ENCODE results near the gene PSMG2. TPM values are rescaled to one million over a fixed set of nuclear protein-coding genes. Genes with fewer than 3 reads are reported as not detected.

PSMG2 gene
- total RNA-seq, 1 experiment from 2014 or later = 63.1 TPM

DNA sequence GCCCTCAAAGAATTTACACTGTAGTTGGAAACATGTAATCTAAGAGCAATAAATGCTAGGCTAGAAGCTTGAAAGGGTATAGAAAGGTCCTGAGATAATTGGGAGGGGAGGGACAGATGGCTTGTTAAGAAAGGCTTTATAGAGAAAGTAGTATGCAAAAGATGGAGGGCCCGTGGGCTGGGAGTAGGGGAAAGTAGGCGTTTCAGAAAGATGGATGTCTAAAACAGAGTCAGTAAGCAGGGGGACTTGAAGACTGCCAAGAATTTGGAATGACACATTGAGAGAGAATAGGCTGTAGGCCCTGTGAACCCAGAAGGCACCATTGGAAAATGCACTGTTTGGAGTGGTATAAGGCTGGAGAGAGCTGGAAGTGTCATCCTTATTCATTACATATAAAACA, 822 bp downstream of the PSMG2 start:
- peaks cover 18% of the 10 kb centered on the region for H3K4me1 ChIP-seq (ENCODE audit: control insufficient read depth, insufficient read depth, low read length)
- H3K27ac ChIP-seq (ENCODE audit: low read length) = peak overlapping the region; percentile 99
- no peaks in the 10 kb centered on the region for H3K27me3 ChIP-seq (ENCODE audit: control insufficient read depth, insufficient read depth, low read length)
- POLR2A ChIA-PET = no interaction called here
- ATAC-seq (no peak), DNase-seq (ENCODE audit: low read depth, low spot score) (no peak)
- TSS peak; percentile 93 for BruUV-seq (replicated peaks)
- in situ Hi-C loops (cut with HindIII; ENCODE audit: low pct_unique_long_range_greater_than_20kb, low sequenced_read_pairs) = no loop called here
- no peaks in the 10 kb centered on the region for H3K9me3 ChIP-seq (ENCODE audit: control insufficient read depth, insufficient read depth, low read depth, low read length)
- intact Hi-C loops (cut with micrococcal nuclease; ENCODE audit: unreplicated experiment) = no loop called here
- H3K36me3 ChIP-seq (ENCODE audit: control insufficient read depth, insufficient read depth, low read length) = peaks cover 18% of the 10 kb centered on the region
- CTCF ChIA-PET = no interaction called here
- H3K4me3 ChIP-seq (ENCODE audit: low read depth in 2 of 2, low read length in 2 of 2) = peak overlapping the region; percentile 96 to 97
- TF ChIP-seq, protein P1, sequence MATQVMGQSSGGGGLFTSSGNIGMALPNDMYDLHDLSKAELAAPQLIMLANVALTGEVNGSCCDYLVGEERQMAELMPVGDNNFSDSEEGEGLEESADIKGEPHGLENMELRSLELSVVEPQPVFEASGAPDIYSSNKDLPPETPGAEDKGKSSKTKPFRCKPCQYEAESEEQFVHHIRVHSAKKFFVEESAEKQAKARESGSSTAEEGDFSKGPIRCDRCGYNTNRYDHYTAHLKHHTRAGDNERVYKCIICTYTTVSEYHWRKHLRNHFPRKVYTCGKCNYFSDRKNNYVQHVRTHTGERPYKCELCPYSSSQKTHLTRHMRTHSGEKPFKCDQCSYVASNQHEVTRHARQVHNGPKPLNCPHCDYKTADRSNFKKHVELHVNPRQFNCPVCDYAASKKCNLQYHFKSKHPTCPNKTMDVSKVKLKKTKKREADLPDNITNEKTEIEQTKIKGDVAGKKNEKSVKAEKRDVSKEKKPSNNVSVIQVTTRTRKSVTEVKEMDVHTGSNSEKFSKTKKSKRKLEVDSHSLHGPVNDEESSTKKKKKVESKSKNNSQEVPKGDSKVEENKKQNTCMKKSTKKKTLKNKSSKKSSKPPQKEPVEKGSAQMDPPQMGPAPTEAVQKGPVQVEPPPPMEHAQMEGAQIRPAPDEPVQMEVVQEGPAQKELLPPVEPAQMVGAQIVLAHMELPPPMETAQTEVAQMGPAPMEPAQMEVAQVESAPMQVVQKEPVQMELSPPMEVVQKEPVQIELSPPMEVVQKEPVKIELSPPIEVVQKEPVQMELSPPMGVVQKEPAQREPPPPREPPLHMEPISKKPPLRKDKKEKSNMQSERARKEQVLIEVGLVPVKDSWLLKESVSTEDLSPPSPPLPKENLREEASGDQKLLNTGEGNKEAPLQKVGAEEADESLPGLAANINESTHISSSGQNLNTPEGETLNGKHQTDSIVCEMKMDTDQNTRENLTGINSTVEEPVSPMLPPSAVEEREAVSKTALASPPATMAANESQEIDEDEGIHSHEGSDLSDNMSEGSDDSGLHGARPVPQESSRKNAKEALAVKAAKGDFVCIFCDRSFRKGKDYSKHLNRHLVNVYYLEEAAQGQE (IDR thresholded peaks at IDR 0.05; ENCODE audit: insufficient read depth in 1 of 2, low read depth in 2 of 2, low read length in 1 of 2) = no peak
- TF ChIP-seq POLR2AphosphoS5 (IDR thresholded peaks at IDR 0.05; ENCODE audit: low read depth, low read length) (no peak), TCF7L2 (IDR thresholded peaks at IDR 0.05; ENCODE audit: low read depth, low read length) (no peak), SIN3A (IDR thresholded peaks at IDR 0.05; ENCODE audit: borderline replicate concordance, insufficient read depth, low read depth, low read length) (no peak)
- TF ChIP-seq, protein P2, sequence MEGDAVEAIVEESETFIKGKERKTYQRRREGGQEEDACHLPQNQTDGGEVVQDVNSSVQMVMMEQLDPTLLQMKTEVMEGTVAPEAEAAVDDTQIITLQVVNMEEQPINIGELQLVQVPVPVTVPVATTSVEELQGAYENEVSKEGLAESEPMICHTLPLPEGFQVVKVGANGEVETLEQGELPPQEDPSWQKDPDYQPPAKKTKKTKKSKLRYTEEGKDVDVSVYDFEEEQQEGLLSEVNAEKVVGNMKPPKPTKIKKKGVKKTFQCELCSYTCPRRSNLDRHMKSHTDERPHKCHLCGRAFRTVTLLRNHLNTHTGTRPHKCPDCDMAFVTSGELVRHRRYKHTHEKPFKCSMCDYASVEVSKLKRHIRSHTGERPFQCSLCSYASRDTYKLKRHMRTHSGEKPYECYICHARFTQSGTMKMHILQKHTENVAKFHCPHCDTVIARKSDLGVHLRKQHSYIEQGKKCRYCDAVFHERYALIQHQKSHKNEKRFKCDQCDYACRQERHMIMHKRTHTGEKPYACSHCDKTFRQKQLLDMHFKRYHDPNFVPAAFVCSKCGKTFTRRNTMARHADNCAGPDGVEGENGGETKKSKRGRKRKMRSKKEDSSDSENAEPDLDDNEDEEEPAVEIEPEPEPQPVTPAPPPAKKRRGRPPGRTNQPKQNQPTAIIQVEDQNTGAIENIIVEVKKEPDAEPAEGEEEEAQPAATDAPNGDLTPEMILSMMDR (IDR thresholded peaks at IDR 0.05) = no peak

DNA sequence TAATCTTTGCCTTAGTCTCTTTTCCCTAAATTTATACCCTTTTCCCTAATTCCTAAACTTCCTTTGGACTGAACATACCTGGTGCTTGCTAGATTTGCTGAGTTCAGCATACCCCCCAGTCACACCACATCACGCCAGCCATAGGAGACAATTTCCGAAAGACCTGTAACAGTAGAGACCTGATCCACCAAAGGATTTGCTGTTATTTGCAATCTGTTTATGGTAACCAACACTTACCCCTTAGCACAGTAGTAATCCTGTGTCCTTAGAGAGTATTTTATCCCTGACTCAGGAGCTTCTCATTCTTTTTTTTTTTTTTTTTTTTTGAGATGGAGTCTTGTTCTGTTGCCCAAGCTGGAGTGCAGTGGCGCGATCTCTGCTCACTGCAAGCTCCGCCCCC, 8.6 kb downstream of the PSMG2 start:
- BruUV-seq (replicated peaks) = no TSS peak
- TF ChIP-seq SIN3A (IDR thresholded peaks at IDR 0.05; ENCODE audit: borderline replicate concordance, insufficient read depth, low read depth, low read length) (no peak), TCF7L2 (IDR thresholded peaks at IDR 0.05; ENCODE audit: low read depth, low read length) (no peak), POLR2AphosphoS5 (IDR thresholded peaks at IDR 0.05; ENCODE audit: low read depth, low read length) (no peak)
- TF ChIP-seq, protein P2 (IDR thresholded peaks at IDR 0.05) = no peak
- TF ChIP-seq, protein P1 (IDR thresholded peaks at IDR 0.05; ENCODE audit: insufficient read depth in 1 of 2, low read depth in 2 of 2, low read length in 1 of 2) = no peak
- Histone ChIP-seq H3K4me1 (ENCODE audit: control insufficient read depth, insufficient read depth, low read length) (no peaks in the 10 kb centered on the region), H3K36me3 (ENCODE audit: control insufficient read depth, insufficient read depth, low read length) (peaks cover 18% of the 10 kb centered on the region), H3K4me3 (ENCODE audit: low read depth in 2 of 2, low read length in 2 of 2) (no peak overlapping the region), H3K27ac (ENCODE audit: low read length) (no peak overlapping the region), H3K9me3 (ENCODE audit: control insufficient read depth, insufficient read depth, low read depth, low read length) (no peaks in the 10 kb centered on the region), H3K27me3 (ENCODE audit: control insufficient read depth, insufficient read depth, low read length) (no peaks in the 10 kb centered on the region)
- ChIA-PET POLR2A (no interaction called here), CTCF (no interaction called here)
- no peak for ATAC-seq
- no peak for DNase-seq (ENCODE audit: low read depth, low spot score)
- in situ Hi-C loops (cut with HindIII; ENCODE audit: low pct_unique_long_range_greater_than_20kb, low sequenced_read_pairs) = no loop called here
- intact Hi-C loops (cut with micrococcal nuclease; ENCODE audit: unreplicated experiment) = no loop called here
